ENCODE results near the gene CFL2.
"Not testable (repeated sequence)": the region's sequence is repeated elsewhere in the genome, so short reads cannot be mapped to it uniquely, and the experiment has no call there.

The CFL2 gene

GRCh38 chr14:34710744-34711143 is 3.6 kb downstream of the CFL2 start:
- TF ChIP-seq, protein P1, sequence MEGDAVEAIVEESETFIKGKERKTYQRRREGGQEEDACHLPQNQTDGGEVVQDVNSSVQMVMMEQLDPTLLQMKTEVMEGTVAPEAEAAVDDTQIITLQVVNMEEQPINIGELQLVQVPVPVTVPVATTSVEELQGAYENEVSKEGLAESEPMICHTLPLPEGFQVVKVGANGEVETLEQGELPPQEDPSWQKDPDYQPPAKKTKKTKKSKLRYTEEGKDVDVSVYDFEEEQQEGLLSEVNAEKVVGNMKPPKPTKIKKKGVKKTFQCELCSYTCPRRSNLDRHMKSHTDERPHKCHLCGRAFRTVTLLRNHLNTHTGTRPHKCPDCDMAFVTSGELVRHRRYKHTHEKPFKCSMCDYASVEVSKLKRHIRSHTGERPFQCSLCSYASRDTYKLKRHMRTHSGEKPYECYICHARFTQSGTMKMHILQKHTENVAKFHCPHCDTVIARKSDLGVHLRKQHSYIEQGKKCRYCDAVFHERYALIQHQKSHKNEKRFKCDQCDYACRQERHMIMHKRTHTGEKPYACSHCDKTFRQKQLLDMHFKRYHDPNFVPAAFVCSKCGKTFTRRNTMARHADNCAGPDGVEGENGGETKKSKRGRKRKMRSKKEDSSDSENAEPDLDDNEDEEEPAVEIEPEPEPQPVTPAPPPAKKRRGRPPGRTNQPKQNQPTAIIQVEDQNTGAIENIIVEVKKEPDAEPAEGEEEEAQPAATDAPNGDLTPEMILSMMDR (IDR thresholded peaks at IDR 0.05; ENCODE audit: low read depth, low read length) = no peak

DNA sequence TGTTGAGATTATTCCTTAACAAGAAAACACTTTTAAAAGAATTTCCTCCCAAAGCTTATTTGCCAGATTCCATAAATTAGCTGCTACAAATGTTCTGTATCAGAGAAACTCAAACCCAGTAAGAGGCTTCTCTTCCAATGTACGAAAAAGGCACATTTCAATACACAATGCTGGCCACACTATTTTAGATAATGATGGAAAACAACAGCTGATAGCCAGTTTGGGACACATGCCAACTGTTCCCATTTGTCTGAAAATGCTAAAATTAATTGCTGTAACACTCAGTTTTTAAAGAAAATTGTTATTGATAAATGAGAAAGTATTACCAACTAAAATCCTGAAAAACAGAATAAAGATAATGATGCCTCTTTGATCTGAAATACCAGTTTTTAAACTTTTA is 4.4 kb downstream of the CFL2 start:
- H3K4me3 ChIP-seq (ENCODE audit: low read depth, low read length) = no peak overlapping the region
- TF ChIP-seq, protein P1 (IDR thresholded peaks at IDR 0.05; ENCODE audit: low read depth, low read length) = no peak

More at GRCh38 chr14:34710744-34711143, 3.6 kb downstream of the CFL2 start:
- H3K4me3 ChIP-seq (ENCODE audit: low read depth, low read length) = no peak overlapping the region

DNA sequence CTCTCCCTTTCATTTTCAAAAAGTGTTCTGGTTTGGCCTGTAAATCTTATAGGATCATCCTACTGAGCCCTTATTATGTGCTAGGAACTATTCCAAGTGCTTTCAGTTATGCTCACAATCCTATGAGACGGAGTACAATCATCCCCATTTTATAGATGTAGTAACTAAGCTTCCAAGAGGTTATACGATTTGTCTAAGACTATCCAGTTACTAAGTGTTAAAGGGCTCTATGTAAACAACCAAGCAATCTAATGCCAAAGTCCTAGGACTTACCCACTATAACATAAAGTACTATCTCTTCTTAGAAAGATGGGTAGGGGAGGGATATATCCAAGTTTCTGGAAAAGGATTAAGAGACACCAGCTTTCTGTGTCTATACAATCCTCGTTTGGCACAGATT is 6.7 kb downstream of the CFL2 start:
- no peak overlapping the region for H3K4me3 ChIP-seq (ENCODE audit: low read depth, low read length)
- TF ChIP-seq, protein P1 (IDR thresholded peaks at IDR 0.05; ENCODE audit: low read depth, low read length) = no peak

- no peak overlapping the region for H3K4me3 ChIP-seq (ENCODE audit: low read depth, low read length)
- TF ChIP-seq, protein P1 (IDR thresholded peaks at IDR 0.05; ENCODE audit: low read depth, low read length) = no peak
These were observed 12.6 kb downstream of the CFL2 start for GRCh38 chr14:34701808-34702207.

DNA sequence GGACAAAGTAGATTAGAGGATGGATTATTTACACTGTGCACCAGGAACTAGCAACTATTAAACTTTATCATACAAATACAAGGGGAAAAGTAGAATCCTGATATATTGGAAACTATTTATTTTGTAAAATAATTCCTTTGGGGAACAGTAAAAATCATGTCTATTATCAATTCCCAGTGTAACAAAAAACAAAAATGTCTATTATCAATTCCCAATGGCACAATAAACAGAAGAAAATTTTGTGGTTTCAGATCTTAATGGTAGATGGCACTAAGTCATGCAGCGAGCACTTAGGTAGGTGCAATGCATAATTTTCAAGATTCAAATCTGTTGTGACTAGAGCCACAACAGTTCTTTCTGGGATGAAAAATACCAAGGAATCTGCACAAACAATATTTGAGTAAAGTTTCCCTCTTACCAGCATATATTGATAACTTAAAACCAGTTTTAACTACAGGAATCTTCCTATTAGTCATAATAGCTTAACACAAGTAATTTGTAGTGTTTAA is 13.7 kb downstream of the CFL2 start:
- H3K4me3 ChIP-seq (ENCODE audit: low read depth, low read length) = no peak overlapping the region
- TF ChIP-seq, protein P1 (IDR thresholded peaks at IDR 0.05; ENCODE audit: low read depth, low read length) = no peak

GRCh38 chr14:34699873-34700621 is 14.3 kb downstream of the CFL2 start:
- TF ChIP-seq, protein P1 (IDR thresholded peaks at IDR 0.05; ENCODE audit: low read depth, low read length) = no peak
- H3K4me3 ChIP-seq (ENCODE audit: low read depth, low read length) = 0 out of 2 replicates have a peak overlapping the region, but pooled peaks have one; percentile 9

- H3K4me3 ChIP-seq (ENCODE audit: low read depth, low read length) = not testable (repeated sequence)
These were observed 20.2 kb downstream of the CFL2 start for GRCh38 chr14:34694216-34694615.
